ENCODE results near the gene IL17RA. TPM values are rescaled to one million over a fixed set of nuclear protein-coding genes. Genes with fewer than 3 reads are reported as not detected.
"Not testable (repeated sequence)": the region's sequence is repeated elsewhere in the genome, so short reads cannot be mapped to it uniquely, and the experiment has no call there.

Gene IL17RA
- total RNA-seq, 1 donor from 2014 or later, result 1.2 TPM

DNA sequence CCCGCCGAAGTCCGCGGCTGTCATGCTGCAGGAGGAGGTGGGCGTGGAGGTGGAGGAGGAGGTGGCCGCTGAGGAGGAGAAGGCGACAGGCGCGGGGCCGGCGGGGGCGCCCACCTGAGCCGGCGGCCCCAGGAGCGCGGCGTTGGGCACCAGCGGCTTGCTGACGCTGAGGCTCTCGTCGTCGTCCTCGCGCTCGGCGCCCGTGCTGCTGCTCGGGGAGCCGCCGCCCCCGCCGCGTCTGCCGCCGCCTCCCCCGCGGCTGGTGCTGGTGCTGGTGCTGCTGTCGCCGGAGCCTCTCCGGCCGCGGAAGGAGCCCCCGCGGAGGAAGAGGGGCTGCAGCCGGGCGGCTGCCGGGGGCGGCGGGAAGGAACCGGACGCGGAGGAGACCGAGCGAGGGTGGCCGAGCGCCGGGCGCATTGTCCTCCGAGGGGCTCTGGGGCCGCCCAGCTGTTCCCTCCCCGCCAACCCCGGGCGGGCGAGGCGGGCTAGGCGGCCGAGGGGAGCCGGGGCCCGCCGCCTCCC is 36.0 kb downstream of the IL17RA start:
- DNase-seq, result no peak

DNA sequence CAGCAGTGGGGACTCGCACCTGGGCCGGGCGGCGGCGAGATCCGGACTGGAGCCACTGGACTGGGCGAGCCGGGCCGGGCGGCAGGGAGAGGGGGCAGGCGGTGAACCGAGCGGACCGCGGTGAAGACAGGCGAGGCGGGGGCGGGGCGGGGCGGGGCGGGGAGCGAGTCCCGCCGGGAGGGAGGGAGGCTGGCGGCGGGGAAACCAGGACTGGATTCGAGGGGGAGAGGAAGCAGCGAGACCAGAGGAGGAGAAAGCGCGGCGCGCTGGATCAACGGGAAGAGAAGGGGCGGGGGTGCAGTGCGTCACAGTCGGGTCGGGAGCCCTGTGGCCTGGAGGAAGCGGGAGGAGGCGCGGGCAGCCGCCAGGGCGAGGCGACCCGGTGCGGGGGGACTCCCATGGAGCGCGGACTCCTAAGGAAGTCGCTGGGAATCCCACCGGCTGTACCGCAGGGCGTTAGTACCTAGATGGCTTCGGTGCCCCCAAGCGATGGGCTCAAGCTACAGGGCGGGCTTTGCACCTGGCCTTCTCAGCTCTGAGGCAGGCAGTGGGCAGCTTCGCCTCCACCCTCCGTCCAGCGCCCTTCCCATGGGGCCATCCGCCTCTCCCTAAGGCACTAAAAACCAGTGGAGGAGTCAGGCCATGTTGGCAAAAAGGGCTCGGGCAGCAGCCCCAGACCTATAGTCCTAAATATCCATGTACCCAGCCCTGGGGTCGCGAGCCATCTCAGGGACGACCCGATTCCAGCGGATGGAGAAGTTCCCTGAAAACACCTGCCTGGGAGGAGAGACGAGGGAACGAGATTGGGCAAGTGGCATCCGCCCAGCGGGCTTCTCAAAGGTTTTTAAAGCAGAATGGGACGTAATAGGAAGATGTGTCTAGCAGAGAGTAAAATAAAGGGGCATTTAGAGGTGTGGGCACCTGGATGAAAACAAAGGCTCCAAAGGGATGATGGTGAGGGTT is 36.7 kb downstream of the IL17RA start, which contains the start of gene TMEM121B:
Gene TMEM121B (minus strand): TSS at position 128 of the 963 bp plus-strand sequence. CDS start 233 bp downstream, outside the sequence.
- DNase-seq, result peak; percentile 79

DNA sequence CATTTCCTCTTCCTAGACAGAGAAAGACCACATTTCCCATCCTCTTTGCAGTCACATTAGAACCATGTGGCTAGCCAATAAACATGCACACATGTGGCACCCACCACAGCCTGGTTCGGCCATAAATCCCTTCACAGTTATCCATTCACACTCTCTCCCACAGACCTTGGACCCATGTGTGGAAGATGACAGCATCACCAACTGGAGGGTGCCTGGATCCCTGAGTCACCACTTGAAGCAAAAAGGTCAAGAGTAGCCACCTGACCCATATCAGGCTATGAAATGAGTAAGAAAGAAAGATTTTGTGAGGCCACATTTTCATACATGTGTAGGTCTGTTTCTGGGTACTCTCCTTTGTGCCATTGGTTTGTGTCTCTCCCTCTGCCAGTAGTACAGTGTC is 45.4 kb downstream of the IL17RA start:
- no peak for DNase-seq

DNA sequence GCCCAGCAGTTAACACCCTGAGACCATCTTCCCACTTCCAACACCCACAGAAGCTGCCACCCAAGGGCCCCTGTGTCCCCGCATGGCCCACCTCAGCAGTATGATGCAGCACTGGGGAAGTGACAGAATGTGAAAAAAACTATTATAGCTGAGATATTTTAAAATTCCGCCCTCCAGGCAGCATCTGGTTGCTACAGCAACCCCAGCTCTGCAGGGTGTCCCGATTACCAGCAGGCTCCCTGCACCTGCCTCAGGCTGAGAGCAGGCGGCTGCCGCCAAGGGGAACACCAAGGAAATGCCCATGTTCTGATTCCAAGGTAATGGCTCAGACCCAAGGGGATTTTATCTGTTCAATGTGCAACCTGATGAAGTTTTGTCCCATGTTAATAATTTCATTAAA is 46.9 kb downstream of the IL17RA start:
- DNase-seq, result peak; percentile 75

DNA sequence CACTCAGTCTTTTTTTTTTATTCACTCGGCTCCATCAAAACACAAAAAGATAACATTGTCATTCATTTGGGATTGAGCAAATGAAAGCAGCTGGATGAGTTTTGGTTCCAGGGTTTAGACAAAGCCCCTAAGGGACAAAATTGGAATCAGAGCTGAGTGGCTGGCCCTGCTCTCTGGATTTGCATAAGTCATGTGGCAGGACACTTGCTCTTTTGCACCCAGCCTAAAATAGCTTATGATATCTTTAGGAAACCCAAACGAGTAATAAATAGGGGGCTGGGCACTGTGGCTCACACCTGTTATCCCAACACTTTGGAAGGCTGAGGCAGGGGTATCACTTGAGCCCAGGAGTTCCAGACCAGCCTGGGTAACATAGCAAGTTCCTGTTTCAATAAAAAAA is 47.3 kb downstream of the IL17RA start:
- no peak for DNase-seq

DNA sequence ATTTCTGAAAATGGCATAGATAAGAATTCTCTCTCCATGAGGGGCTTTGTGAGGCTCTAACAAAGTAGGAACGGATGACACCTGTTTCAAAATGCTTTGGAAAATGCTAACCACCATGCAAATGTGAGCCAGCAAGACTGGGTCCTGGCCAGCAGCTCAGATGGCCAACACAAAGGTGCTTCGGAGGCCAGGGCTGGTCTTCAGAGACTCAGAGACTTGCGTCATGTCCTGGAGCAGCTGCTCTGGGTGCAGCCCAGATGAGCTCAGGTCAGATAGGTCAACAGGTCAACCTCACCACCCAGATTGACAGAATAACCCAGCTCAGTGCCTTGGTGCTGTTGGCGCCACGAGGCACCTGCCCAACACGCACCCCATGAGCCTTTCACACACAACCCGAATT is 48.3 kb downstream of the IL17RA start:
- no peak for DNase-seq

DNA sequence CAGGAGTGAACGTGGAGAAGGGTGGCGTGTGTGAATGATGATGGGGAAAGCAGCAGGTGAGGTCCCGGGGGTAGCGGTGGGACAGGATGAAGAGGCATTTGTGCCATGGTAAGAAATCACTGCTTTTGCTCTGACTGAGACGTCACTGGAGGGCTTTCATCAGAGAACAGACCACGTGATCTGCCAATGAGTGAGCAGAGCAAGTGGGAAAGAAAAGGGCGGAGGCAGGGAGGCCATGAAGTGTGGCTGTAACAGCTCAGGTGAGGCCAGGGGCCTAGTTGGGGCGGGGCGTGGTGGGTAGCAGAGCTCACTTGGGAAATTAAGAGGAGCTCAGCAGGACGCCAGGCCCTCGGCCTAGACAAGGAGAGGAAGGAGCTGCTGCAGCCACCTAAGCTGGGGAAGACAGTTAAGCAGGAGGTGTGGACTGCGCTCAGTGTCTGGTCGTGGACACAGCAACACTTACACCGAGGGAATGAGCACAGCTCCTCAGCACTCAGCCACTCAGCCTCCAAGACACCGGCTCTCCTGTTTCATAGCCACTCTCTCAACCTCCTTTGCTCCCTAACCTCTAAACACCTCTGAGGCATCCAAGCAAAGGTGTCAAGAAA is 50.5 kb downstream of the IL17RA start:
- DNase-seq, result no peak

DNA sequence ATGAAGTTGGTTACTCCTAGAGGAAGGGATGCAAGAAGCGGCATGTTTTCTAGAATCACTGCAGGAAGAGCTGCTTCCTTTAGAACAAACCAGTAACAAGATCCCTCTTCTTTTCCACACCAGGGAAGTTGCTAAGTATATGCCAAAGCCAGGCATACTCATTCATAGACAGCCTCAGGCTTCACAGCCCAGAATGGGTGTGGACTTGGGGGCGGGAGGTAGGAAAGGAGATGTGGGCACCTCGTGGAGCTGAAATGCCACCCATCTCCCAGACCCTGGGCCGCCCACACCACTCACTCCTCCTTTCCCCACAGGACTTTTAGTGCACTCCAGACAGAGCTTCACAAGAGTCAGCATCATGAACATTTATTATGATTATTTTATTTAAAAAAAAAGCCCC is 52.4 kb downstream of the IL17RA start:
- DNase-seq, result no peak

DNA sequence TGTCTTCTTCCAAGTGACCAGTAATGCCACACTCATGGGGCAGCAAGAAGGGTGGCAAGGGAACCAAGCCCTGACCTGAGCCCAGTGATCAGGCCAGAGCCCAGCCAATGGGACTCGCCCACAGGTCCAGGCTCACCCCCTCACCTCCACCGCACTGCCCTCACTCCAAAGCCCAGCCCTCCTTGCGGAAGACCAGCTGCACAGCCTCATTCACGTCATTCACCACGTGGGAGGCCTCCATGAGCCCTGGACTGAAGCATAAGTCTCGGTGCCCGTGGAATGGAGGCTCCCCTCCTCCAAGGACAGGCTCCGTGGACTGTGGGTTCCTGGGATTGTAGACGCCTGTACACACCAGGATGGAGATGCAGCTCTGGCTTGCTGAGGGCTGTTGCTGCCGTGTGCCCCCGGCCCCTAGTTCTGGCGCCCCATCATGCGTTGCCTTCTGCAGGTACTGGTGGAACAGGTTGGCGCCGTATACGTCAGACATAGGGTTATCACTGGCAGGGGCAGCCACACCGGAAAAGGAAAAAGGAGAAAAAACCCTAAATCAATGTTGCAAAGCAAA is 53.1 kb downstream of the IL17RA start:
- no peak for DNase-seq

DNA sequence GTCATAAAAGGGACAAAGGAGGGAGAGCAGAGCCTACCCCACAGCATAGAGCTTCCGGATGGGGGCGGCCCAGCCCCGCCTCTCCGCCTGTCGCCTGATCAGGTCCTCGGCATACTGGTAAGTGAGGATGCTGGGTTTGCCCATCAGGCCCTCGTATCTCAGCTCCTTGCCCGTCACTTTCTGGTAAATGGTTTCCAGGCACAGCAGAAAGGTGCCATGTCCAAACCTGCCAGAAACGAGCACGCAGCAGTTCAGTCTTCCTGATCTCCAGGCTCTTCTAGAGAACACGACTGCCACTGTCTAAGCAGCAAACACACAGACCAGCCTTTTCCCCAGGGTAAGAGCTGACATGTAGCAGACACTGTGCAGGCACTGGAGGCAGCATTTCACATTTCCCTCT is 53.7 kb downstream of the IL17RA start:
- no peak for DNase-seq

DNA sequence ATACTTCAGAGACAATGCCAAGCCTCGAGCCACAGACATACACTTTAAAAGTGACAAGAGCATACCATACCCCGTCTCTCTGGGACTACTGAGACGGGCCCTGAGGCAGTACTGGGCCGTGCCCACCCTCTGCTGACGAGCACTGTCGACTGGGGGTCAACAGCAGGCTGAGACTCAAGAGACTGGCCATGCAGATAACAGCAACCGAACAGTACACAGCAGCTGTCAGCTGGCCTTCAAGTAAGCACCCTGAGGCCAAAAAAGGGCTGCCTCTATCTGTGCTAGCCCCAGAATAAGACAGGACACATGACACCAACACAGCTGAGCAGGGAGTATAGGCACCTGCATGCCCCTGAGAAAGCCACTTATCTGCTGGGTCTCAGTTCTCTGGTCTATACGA is 55.2 kb downstream of the IL17RA start:
- no peak for DNase-seq

DNA sequence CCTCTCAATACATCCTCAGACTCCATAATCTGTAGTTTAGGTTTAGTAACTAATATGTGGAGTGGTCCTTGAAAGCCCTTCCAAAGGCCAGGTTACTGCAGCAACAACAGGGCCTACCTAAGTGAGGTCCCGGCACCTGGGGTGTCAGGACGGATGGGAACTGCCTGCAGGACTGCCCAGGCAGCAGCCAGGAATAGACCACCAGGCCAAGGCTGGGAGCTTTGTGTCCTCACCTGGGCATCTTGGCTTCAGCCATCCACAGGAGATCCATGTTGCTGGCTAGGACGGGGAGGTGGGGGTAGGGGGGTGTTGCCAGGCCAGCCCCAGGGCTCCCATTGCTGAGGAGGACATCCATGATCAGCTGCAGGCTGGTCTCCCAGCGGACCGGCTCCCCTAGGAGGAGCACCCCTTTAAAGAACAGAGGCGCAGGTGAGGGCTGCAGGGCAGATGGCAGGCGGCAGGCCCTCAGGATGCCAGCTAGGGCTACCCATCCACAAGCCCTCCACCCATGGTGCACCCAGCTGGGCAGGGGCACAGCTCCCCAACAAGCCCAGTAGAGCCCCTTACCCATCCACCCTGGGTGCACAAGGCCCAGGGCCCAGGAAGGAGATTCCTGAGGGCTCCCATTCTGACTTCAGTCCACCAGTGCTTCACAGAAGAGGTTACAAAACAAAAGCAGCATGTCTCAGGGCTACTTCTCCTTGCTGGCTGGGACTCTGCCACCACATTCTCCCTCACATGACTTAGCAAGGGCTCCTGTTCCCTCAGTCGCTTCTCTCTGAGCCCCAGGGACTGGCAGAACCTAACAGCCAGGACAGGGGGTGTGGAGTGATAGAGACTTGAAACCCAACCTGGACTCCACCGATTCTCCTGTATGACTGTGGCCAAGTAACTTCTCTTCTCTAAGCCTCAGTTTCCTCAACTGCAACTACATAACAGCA is 56.3 kb downstream of the IL17RA start:
- DNase-seq, result no peak

DNA sequence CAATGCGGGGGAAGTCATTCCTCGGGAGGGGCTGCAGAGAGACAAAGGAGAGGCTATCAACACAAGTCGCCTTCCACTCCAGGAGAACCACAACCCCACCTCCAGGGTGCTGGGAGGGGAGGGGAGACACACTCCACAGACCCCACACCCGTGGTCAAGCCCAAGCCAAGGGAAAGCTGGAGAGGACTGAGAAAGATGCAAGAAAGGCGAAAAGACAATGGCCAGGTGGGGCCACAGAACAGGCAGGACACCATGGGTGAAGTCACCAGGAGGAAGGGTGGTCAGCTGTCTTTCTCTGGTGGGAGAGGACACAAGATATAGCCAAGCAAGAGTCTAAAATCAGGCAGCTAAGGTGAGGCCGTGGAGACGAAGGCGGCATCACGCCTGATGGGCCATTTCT is 58.3 kb downstream of the IL17RA start:
- DNase-seq, result no peak

DNA sequence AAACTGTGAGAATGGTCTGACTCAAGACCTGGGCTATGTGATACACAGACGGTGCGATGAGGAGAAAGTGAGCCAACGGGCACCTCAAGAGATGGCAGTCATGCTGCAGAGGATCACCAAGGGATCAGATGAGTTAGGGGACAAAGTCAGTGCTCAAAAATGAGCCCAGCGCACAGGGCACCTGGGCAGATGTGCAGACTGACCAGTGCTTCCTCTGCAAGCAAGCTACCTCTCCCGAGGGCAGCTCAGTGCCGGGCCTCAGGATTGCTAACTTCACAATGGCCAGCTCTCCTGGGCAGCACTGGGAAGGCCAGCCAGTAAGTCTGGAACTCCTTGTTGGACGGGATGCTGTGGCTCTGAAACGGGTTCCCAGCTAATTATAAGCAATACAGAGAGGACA is 59.0 kb downstream of the IL17RA start:
- DNase-seq, result no peak

DNA sequence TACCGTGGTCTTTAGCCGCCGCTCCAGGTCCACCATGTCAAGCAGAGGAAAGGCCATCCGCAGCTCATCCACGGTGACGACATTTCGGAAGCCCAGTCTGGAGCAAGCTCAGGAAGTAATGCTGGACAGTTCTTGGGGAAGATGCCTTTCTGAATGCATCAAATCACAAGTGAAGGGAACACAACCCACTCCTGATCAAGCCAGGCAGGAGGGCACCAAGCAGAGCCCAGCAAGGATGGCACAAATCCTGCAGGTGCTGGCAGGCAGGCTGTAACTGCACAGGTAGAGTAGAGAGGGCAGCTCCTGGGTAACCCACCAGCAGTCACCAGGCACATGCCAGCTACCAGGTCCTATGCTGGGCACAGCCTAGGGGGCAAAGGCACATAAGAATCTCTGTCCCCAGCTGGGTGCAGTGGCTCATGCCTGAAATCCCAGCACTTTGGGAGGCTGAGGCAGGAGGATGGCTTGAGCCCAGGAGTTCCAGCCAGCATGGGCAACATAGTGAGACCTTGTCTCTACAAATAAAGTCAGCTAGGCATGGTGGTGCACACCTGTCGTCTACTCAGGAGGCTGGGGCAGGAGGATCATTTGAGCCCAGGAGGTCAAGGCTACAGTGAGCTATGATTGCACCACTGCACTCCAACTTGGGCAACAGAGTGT is 60.4 kb downstream of the IL17RA start:
- DNase-seq, result no peak

DNA sequence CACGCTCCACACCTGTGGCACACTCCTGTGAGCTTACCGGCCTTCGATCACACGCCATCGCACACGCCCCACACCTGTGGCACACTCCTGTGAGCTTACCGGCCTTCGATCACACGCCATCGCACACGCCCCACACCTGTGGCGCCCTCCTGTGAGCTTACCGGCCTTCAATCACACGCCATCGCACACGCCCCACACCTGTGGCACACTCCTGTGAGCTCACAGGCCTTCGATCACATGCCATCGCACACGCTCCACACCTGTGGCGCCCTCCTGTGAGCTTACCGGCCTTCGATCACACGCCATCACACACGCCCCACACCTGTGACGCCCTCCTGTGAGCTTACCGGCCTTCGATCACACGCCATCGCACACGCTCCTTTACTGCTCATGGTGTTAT is 62.7 kb downstream of the IL17RA start:
- DNase-seq, result not testable (repeated sequence)

DNA sequence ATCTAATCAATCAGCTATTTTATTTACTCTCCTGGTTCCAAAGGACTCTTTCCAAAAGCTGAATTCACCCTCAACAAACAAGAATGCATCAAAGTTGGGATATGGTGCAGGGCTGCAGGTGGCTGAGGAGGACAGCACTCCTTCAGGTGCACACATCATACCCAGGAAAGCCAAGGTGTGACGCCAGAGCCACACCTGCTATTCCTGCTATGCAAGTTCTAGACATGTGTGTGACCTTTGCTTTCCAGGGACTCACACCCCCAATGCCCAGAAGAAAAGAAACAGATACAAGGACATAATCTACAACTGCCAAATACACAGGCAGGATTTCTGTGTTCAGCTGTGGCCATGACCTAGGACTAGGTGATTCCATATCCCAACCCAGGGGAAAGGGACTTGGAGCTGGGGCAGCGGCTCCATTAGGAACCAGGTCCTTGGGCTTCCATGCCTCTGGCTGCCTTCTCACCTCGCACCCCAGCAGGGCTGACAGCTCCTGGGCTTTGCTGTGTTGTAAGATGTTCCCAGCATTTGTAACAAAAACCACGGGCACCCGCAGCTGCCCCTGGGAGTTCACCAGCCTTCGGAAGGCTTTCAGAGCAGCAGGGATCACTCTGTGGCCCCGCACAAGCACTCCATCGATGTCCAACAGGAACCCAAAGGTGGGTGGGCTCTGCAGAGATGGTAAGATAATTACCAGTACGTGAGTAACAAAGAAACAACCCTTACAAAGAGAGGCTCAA is 64.4 kb downstream of the IL17RA start:
- DNase-seq, result no peak

DNA sequence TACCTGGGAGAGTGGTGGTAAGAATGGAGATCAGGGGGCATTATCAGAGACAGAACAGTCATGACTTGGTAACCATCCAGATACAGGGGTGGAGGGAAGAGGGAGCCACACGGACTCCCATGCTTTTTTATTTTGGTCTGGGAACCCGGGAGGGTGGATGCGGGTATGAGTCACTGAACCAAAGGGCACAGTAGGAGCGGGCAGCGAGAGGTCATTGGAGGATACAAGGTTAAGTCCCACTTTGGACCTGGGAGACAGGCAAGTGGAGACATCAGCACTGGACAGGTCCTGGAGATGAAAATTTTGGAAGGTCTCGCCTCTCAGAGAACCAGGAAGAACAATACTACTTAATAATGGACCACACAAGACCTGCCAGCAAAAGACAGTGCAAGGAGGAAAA is 67.5 kb downstream of the IL17RA start:
- DNase-seq, result no peak

DNA sequence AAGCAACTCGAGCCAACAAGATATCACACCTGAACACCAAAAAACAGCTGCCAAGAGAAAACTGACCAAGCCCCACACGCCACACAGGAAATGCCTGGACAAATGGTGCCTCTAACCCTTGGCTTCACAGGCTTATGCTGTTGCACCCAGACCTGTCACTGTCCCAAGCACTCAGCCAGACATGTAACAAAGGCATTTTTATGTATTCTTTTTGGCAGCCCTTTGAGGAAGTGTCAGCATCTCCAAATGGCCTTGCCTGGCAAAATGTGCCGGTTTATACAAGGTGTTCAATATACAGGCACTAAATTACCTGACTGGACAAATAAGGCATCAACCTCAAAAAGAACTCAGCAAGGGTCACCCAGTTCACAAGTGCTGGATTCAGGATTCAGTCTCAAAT is 68.2 kb downstream of the IL17RA start:
- no peak for DNase-seq

DNA sequence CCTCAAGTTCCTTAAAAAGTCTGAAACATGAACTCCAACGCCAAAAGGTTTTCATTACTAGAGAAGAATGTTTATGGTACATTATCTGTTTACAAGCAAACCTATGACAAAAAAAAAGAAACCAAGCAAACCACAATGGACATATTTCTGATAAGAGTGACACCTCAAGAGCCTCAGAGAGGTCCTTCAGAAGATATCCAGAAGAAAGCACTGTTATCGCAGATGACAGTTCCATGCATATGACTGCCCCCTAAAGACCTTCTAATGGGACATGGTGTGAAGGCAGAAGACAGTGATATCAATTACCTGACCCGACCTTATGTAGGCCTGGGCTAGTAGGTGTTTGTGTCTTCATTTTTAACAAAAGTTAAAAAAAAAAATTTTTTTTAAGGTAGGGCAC is 71.1 kb downstream of the IL17RA start:
- no peak for DNase-seq

DNA sequence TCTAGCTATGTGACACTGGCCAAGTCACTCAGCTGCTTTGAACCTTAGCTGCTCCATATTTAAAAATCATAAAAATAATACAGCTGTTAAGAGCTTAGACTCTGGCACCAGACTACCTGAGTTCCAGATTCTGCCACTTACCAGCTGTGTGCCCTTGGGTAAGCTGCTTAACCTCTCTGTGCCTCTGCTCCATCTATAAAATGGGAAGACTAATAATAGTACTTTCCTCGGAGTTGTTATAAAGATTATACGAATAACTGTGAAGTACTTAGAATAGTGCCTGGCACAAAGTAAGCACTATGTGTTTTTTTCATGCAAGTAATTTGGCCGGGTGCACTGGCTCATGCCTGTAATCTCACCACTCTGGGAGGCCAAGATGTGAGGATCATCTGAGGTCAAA is 72.9 kb downstream of the IL17RA start:
- DNase-seq, result no peak

All from occipital lobe (tissue), 2 donors.